VCaP (cell line): ENCODE data around the gene PPIG.
"Not testable (repeated sequence)": the region's sequence is repeated elsewhere in the genome, so short reads cannot be mapped to it uniquely, and the experiment has no call there.

Experiments used
- H3K27ac ChIP-seq: fragments of 450-650 bp; 2 replicates; pipeline ENCODE4 v1.5.1; 2017
- TF ChIP-seq, protein P1 (sequence below): fragments of 450-650 bp; conservative IDR thresholded peaks from 2 replicates; pipeline ENCODE4 v1.5.1; 2017; ENCODE audit warnings: mild to moderate bottlenecking, moderate library complexity

PPIG gene

DNA sequence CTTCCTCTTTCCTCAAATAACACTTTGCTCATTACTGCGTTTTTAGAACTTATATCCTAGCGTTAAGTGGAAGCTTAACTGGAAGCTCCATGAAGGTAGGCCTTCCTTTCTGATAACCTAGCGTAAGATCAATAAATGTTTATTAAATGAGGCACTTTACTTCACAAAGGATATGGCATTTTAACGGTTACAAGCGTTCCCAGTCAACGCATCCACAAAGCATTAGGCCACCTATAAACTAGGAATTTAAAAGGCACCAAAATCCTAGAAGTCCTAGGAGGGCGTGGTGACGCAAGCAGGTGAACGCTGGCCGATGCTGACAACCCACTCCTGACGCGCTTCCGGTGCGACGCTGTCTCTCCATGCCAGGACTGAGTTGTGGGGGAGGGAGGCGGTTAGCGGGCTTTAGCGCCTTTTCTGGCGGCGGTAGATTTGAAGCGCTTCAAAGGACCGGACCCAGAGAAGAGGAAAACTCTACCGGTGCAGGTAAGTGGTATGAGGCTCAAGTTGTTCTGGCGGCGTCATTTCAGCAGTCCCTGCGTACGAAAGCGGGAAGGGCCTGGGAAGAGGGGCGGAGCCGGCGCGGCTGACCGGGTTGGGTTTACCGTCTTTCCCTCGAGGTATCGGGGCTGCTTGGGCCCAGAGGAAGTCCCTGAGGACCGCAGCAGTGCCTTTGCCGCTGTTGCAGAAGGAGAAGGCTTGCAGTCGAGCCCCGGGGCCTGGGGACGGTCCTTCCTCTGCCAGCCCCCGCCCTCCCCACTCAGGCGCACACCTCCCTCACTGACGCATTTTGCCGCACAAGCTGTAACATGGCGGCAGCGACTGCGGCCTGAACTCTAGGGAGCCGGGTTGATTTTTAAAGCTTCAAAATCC lies at the start of gene PPIG:
PPIG (plus strand) TSS at position 347 of the 873 bp plus-strand sequence. CDS start 19,691 bp downstream, outside the sequence.
- peak within 1 kb of the TSS; percentile 92 for H3K27ac ChIP-seq
- TF ChIP-seq, protein P1, sequence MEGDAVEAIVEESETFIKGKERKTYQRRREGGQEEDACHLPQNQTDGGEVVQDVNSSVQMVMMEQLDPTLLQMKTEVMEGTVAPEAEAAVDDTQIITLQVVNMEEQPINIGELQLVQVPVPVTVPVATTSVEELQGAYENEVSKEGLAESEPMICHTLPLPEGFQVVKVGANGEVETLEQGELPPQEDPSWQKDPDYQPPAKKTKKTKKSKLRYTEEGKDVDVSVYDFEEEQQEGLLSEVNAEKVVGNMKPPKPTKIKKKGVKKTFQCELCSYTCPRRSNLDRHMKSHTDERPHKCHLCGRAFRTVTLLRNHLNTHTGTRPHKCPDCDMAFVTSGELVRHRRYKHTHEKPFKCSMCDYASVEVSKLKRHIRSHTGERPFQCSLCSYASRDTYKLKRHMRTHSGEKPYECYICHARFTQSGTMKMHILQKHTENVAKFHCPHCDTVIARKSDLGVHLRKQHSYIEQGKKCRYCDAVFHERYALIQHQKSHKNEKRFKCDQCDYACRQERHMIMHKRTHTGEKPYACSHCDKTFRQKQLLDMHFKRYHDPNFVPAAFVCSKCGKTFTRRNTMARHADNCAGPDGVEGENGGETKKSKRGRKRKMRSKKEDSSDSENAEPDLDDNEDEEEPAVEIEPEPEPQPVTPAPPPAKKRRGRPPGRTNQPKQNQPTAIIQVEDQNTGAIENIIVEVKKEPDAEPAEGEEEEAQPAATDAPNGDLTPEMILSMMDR, result no peak

DNA sequence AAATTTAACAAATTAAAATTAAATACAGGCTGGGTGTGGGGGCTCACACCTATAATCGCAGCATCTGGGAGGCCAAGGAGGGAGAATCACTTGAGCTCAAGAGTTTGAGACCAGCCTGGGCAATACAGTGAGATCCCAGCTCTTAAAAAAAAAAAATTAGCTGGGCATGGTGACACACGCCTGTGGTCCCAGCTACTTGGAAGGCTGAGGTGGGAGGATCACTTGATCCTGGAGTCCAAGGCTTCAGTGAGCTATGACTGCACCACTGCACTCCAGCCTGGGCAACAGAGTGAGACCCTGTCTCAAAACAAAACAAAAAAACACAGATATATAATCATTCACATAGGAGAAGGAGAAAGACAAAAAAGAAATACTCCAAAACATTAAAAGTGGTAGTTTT lies 44.7 kb upstream of the PPIG start:
- H3K27ac ChIP-seq, result not testable (repeated sequence)

DNA sequence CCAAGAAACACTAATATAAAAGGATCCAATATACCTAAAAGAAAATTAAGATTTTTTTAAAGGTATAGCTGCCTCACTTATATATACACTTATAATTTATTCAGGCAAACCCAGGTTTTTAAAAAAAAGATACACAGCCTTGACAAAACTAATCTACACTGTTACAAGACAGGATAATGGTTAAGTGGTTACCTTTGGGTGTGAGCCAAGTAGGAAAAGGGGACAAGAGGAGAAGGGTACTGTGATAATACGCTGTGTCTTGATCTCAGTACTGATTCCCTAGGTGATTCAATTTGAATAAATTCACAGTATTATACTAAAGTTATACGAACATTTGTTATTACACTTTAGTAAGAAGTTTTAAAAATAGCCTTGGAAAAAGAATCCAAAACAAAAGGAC lies 44.0 kb upstream of the PPIG start:
- H3K27ac ChIP-seq, result no peak overlapping the region
- TF ChIP-seq, protein P1, result no peak

DNA sequence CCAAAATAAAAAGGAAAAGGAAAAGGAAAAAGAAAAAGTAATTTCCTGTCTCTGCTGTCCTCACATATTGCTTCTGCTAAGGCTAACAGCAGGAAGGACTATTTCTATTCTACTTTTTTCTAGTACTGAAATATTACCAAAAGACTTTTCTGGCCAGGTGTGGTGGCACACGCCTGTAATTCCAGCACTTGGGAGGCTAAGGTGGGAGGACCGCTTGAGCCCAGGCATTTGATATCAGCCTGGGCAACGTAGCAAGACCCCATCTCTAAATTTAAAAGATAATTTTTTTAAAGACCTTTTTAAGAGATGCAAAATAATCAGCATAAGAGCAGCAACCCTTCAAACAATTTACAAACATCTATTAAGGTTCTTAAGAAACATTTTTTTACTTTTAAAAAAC lies 41.7 kb upstream of the PPIG start:
- no peak overlapping the region for H3K27ac ChIP-seq
- TF ChIP-seq, protein P1, result no peak

DNA sequence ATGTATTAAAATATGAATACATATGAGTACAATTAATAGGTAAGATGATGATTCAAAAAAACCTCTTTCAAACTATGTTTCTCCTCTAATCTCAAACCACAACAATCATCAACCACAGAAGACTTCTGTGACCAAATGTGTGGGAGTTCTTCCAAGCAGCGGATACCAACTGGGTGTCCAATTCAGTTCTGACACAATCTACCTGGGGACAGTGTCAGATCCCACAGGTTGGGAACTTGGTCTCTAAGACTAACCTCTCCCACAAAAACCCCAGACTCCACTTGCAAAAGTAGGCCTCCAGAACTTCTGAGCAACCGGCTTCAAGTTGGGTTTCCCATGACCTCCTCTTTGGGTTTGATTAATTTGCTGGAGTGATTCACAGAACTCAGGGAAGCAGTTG lies 37.4 kb upstream of the PPIG start:
- TF ChIP-seq, protein P1, result no peak
- no peak overlapping the region for H3K27ac ChIP-seq

DNA sequence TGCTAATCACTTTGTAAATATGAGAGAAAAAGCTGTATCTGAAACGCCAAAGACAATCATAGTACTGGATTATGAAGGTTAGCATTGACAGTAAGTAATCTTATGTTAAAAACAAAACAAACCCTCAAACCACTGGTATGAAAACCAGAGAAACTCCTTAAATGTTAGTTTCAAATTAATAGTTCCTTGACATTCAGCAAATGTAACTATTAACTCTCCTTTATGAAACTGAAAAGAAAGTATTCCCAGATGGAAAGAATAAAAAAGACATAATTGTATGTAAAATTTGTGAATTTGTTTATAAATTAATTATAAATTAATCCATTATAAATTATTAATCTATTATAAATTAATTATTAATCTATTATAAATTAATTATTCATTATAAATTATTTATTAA lies 22.8 kb upstream of the PPIG start:
- TF ChIP-seq, protein P1, result no peak
- H3K27ac ChIP-seq, result no peak overlapping the region

DNA sequence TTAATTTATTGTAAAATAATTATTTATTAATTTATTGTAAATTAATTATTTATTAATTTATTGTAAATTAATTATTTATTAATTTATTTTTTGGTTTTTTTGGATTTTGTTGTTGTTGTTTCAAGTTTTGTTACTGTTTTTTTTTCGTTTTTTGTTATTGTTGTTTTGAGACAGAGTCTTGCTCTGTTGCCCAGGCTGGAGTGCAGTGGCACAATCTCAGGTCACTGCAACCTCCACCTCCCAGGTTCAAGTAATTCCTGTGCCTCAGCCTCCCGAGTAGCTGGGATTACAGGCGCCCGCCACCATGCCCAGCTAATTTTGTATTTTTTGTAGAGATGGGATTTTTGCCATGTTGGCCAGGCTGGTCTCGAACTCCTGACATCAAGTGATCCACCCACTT lies 22.1 kb upstream of the PPIG start:
- peak overlapping the region; percentile 54 for H3K27ac ChIP-seq

DNA sequence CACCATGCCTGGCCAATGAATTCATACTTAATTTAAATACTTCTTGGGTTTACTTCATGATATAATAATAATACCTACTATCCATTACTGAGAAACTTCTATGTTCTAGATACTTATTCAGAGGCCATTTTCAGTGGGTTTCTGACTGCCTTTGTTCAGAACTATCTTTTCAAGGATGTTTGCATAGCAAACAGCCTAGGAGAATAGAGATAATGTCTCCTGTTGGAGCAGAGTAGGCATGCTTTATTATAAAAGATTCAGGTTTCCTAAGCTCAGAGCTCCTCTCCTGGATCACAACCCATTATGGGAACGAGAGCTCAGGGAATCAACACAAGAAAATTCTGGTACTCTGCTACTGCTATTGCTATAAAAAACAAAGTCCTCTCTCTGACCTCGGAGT lies 21.6 kb upstream of the PPIG start:
- H3K27ac ChIP-seq, result peak overlapping the region; percentile 54
- TF ChIP-seq, protein P1, result no peak

DNA sequence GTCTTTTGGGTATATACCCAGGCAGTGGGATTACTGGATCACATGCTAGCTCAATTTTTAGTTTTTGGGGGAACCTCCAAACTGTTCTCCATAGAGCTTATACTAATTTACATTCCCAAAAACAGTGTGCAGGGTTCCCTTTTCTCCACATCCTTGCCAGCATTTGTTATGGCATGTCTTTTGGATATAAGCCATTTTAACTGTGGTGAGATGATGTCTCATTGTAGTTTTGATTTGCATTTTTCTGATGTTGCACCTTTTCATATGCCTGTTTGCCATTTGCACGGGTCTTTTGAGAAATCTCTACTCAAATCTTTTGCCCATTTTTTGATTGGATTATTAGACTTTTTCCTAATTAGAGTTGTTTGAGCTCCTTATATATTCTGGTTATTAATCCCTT lies 18.5 kb upstream of the PPIG start:
- TF ChIP-seq, protein P1, result no peak
- H3K27ac ChIP-seq, result peak overlapping the region; percentile 76
